NCI-H82 treated with DMSO at 0.1 percent for 48 hours (cell line): ENCODE measurements around the gene SLC25A23.
"Not testable (repeated sequence)": the region's sequence is repeated elsewhere in the genome, so short reads cannot be mapped to it uniquely, and the experiment has no call there.

ENCODE experiments used
- DNase-seq: peaks from one replicate; lab custom pipeline; 2025; ENCODE audit not compliant: unreplicated experiment; lab: John Stamatoyannopoulos, UW

SLC25A23 gene

GRCh38 chr19:6459262-6460098 is at the start of gene SLC25A23:
SLC25A23 (minus strand) TSS chr19:6459792; CDS start chr19:6459628, 164 bp downstream.
- DNase-seq, result no peak

GRCh38 chr19:6508028-6508771 is 48.6 kb upstream of the SLC25A23 start:
- not testable (repeated sequence) for DNase-seq

GRCh38 chr19:6503407-6504201 is 44.0 kb upstream of the SLC25A23 start:
- no peak for DNase-seq

- no peak for DNase-seq
Observed at GRCh38 chr19:6501740-6502648, 42.4 kb upstream of the SLC25A23 start, which contains the start of gene TUBB4A. TUBB4A (minus strand) TSS chr19:6502309; CDS start chr19:6502212, 97 bp downstream.

GRCh38 chr19:6500837-6501739 is 41.5 kb upstream of the SLC25A23 start:
- no peak for DNase-seq

GRCh38 chr19:6499052-6499790 is 39.6 kb upstream of the SLC25A23 start:
- DNase-seq, result no peak

- no peak for DNase-seq
Observed at GRCh38 chr19:6498294-6499036, 38.9 kb upstream of the SLC25A23 start.

GRCh38 chr19:6495947-6496346 is 36.4 kb upstream of the SLC25A23 start:
- DNase-seq, result no peak

GRCh38 chr19:6494438-6495036 is 34.9 kb upstream of the SLC25A23 start:
- DNase-seq, result no peak

GRCh38 chr19:6491802-6492592 is 32.4 kb upstream of the SLC25A23 start:
- no peak for DNase-seq

GRCh38 chr19:6490134-6490533 is 30.5 kb upstream of the SLC25A23 start:
- no peak for DNase-seq

GRCh38 chr19:6489278-6490061 is 29.9 kb upstream of the SLC25A23 start:
- DNase-seq, result no peak

GRCh38 chr19:6484831-6485230 is 25.2 kb upstream of the SLC25A23 start:
- no peak for DNase-seq

GRCh38 chr19:6484230-6484629 is 24.6 kb upstream of the SLC25A23 start:
- no peak for DNase-seq

- no peak for DNase-seq
Observed at GRCh38 chr19:6483235-6483634, 23.6 kb upstream of the SLC25A23 start.

GRCh38 chr19:6482343-6482686 is 22.7 kb upstream of the SLC25A23 start:
- no peak for DNase-seq
